PC-3 (cell line): Measurements from ENCODE around the gene SLC25A29. TPM values are rescaled to one million over a fixed set of nuclear protein-coding genes. Genes with fewer than 3 reads are reported as not detected.

Experiments
- ATAC-seq: fragments of 200-7000 bp; cut with Tn5 transposase; 2 replicates; pipeline ENCODE4 v1.9.1; 2020; ENCODE audit warnings: mild to moderate bottlenecking, moderate library complexity
- Bru-seq: library from RNA; stranded (reverse); fragments of 400-500 nt; gene quantifications from one replicate; lab custom pipeline; 2021; lab: Mats Ljungman, UMichigan
- BruChase-seq, 2 experiments: library from RNA; stranded (reverse); fragments of 400-500 nt; gene quantifications; one replicate each; lab custom pipeline; 2021; lab: Mats Ljungman, UMichigan
- BruUV-seq: library from RNA; stranded (reverse); fragments of 400-500 nt; replicated peaks from 2 replicates; lab custom pipeline; 2021; lab: Mats Ljungman, UMichigan
- CTCF ChIA-PET: fragments of 300-600 bp; sonication (Branson Sonifier 250); formaldehyde crosslinking; loops from one replicate; lab custom pipeline; 2022; ENCODE audit warnings: antibody characterized with exemption; lab: Charles Lee
- POLR2A ChIA-PET: fragments of 300-600 bp; sonication (Branson Sonifier 250); formaldehyde crosslinking; loops from one replicate; lab custom pipeline; 2022; ENCODE audit warnings: antibody characterized with exemption; ENCODE audit not compliant: unreplicated experiment; lab: Charles Lee
- DNase-seq: peaks from one replicate; pipeline ENCODE4 v3.0.0-alpha.2; 2015
- H2AFZ ChIP-seq: fragments of 300-600 bp; sonication (generic); 2 replicates; pipeline ENCODE4 v1.6.0; 2016; ENCODE audit warnings: antibody characterized with exemption, low read length
- H3F3A ChIP-seq: fragments of 300-600 bp; sonication (generic); one replicate; pipeline ENCODE4 v1.6.0; 2017; ENCODE audit warnings: antibody characterized with exemption, low read length, control low read depth, mild to moderate bottlenecking; ENCODE audit not compliant: unreplicated experiment
- H3K27ac ChIP-seq: fragments of 300-600 bp; sonication (generic); 2 replicates; pipeline ENCODE4 v1.5.1; 2016; ENCODE audit warnings: mild to moderate bottlenecking, low read length
- H3K27me3 ChIP-seq: fragments of 300-600 bp; sonication (generic); 2 replicates; pipeline ENCODE4 v1.6.1; 2016; ENCODE audit warnings: low read length, mixed read lengths
- H3K36me3 ChIP-seq: fragments of 300-600 bp; sonication (generic); 2 replicates; pipeline ENCODE4 v1.6.1; 2016; ENCODE audit warnings: low read depth, mixed run types, low read length, mixed read lengths
- H3K4me1 ChIP-seq: fragments of 300-600 bp; sonication (generic); 2 replicates; pipeline ENCODE4 v1.5.1; 2016; ENCODE audit warnings: low read length; ENCODE audit not compliant: insufficient read depth
- H3K4me2 ChIP-seq: fragments of 300-600 bp; sonication (generic); 2 replicates; pipeline ENCODE4 v1.6.0; 2016; ENCODE audit warnings: low read length
- H3K4me3 ChIP-seq: fragments of 300-600 bp; sonication (generic); 2 replicates; pipeline ENCODE4 v1.5.1; 2016; ENCODE audit warnings: mild to moderate bottlenecking, low read length, mixed read lengths
- H3K79me2 ChIP-seq: fragments of 300-600 bp; sonication (generic); 2 replicates; pipeline ENCODE4 v1.6.1; 2017; ENCODE audit warnings: low read length, mixed read lengths
- H3K9ac ChIP-seq: fragments of 300-600 bp; sonication (generic); 2 replicates; pipeline ENCODE4 v1.6.0; 2016; ENCODE audit warnings: mild to moderate bottlenecking, low read length
- H3K9me2 ChIP-seq: fragments of 300-600 bp; sonication (generic); replicated peaks from 2 replicates; pipeline ENCODE4 v1.6.1; 2016; ENCODE audit warnings: mixed run types, low read length, mixed read lengths
- H3K9me3 ChIP-seq: fragments of 300-600 bp; sonication (generic); 2 replicates; pipeline ENCODE4 v1.6.1; 2016; ENCODE audit warnings: low read length, mixed read lengths
- H4K20me1 ChIP-seq: fragments of 300-600 bp; sonication (generic); 2 replicates; pipeline ENCODE4 v1.6.1; 2016; ENCODE audit warnings: low read length, mixed read lengths
- CTCF ChIP-seq: fragments of 300-600 bp; sonication (generic); conservative IDR thresholded peaks from 2 replicates; pipeline ENCODE4 v1.5.1; 2017; ENCODE audit warnings: antibody characterized with exemption, low read depth, mild to moderate bottlenecking, low read length
- EZH2 ChIP-seq: fragments of 300-600 bp; sonication (generic); IDR thresholded peaks from one replicate; pipeline ENCODE4 v1.6.1; 2017; ENCODE audit warnings: antibody characterized with exemption, mild to moderate bottlenecking, low read length; ENCODE audit not compliant: unreplicated experiment
- EZH2phosphoT487 ChIP-seq: fragments of 300-600 bp; sonication (generic); IDR thresholded peaks from 2 replicates; pipeline ENCODE4 v1.6.1; 2018; ENCODE audit warnings: mild to moderate bottlenecking, antibody characterized with exemption, low read length, borderline replicate concordance
- intact Hi-C: fragments of 100-400 bp; cut with micrococcal nuclease; formaldehyde crosslinking; loops from 2 replicates; pipeline ENCODE4 v1.9.0; 2023
- long read RNA-seq: library from polyadenylated mRNA; unstranded; transcript quantifications from one replicate; pipeline ENCODE4 v2.0.0, GENCODE V29; 2021; ENCODE audit not compliant: unreplicated experiment
- total RNA-seq: library from RNA; depleted of rRNA; stranded (reverse); fragments of >200 nt; gene quantifications from 2 replicates; pipeline ENCODE4 v1.2.3, GENCODE V29; 2014; rRNA removed

Gene SLC25A29
- 52.8 and 53.9 TPM in 2 replicates for total RNA-seq
- percentile 81 among the genes with signal in this experiment for Bru-seq, nascent RNA
- BruChase-seq, experiment 1, labeled RNA remaining after a 6-hour chase, result percentile 85 among the genes with signal in this experiment
- BruChase-seq, experiment 2, labeled RNA remaining after a 2-hour chase, result percentile 90 among the genes with signal in this experiment
- long read RNA-seq, full-length matches to known transcripts, result 150 of 238 reads
- long read RNA-seq, partial matches to known transcripts, result 2 of 238 reads
- long read RNA-seq, other reads (novel, unspliced or antisense), result 86 of 238 reads

- Histone ChIP-seq H3K9me2 (no peaks in the 10 kb centered on the region), H3K27me3 (no peaks in the 10 kb centered on the region), H3K27ac (no peak within 1 kb of the TSS), H4K20me1 (peaks cover 9% of the 10 kb centered on the region; the same call in 1 of the 2 replicates), H3K9ac (peak within 1 kb of the TSS; percentile 76), H3K4me1 (peaks cover 33% of the 10 kb centered on the region), H3K4me3 (peak within 1 kb of the TSS; percentile 88), H3K36me3 (no peaks in the 10 kb centered on the region), H3K9me3 (no peaks in the 10 kb centered on the region), H2AFZ (peak within 1 kb of the TSS; percentile 97), H3F3A (peaks cover 6% of the 10 kb centered on the region), H3K4me2 (peak within 1 kb of the TSS; percentile 92), H3K79me2 (peaks cover 17% of the 10 kb centered on the region)
- intact Hi-C loops, result no loop called here
- POLR2A ChIA-PET, result no interaction called here
- BruUV-seq, result no TSS peak
- ATAC-seq (peak; percentile 67), DNase-seq (peak; percentile 89)
- TF ChIP-seq CTCF (no peak), EZH2phosphoT487 (no peak), EZH2 (no peak)
- CTCF ChIA-PET, result no interaction called here
Measured at GRCh38 chr14:100306101-100306997, at the start of gene SLC25A29. TSS of gene SLC25A29 (minus strand) at chr14:100306444. CDS start at chr14:100306232, 212 bp downstream.

- Histone ChIP-seq H3K9ac (no peak overlapping the region), H3F3A (no peaks in the 10 kb centered on the region), H3K4me3 (no peak overlapping the region), H3K27ac (no peak overlapping the region), H3K27me3 (no peaks in the 10 kb centered on the region), H3K36me3 (peaks cover 33% of the 10 kb centered on the region), H3K9me3 (no peaks in the 10 kb centered on the region), H2AFZ (no peak overlapping the region), H3K79me2 (no peaks in the 10 kb centered on the region), H3K4me2 (no peak overlapping the region), H3K9me2 (no peaks in the 10 kb centered on the region), H4K20me1 (no peaks in the 10 kb centered on the region), H3K4me1 (no peaks in the 10 kb centered on the region)
- ChIA-PET CTCF (no interaction called here), POLR2A (no interaction called here)
- intact Hi-C loops, result no loop called here
- ATAC-seq, result no peak
- no peak for TF ChIP-seq EZH2phosphoT487
- no peak for TF ChIP-seq CTCF
- no peak for TF ChIP-seq EZH2
- BruUV-seq, result no TSS peak
- no peak for DNase-seq
Measured at GRCh38 chr14:100350986-100351385, 44.7 kb upstream of the SLC25A29 start.
